DOHH2 (cell line): ENCODE data around the gene SLC6A11.

Experiments used
- EZH2phosphoT487 ChIP-seq: fragments of 200-600 bp; sonication (generic); IDR thresholded peaks from 2 replicates; pipeline ENCODE4 v1.6.1; 2017; ENCODE audit warnings: borderline replicate concordance, mild to moderate bottlenecking, antibody characterized with exemption, low read length, moderate library complexity, mixed read lengths
- TF ChIP-seq, protein P1 (sequence below): fragments of 200-600 bp; sonication (generic); IDR thresholded peaks from one replicate; pipeline ENCODE4 v1.5.1; 2014; ENCODE audit warnings: antibody characterized with exemption, mild to moderate bottlenecking, low read depth, low read length; ENCODE audit not compliant: poor library complexity, severe bottlenecking

DNA sequence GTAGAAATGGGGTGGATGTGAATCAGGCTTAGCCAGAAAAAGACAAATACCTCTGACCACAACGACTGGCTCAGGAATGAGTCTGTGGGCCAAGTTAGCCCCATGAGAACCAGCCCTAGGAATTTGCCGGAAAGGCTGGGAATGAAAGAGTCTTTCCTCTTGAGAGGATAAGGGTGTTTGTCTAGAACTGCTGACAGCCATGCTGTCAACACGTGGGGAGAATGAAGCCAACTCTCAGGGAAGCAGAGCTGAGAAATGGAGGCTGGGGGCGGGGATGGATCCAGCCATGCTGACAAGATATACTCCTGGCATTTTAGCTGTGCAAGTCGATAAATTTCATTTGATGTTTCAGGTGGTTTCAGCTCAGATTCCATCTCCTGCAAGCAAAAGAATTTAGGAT lies 165.9 kb downstream of the SLC6A11 start:
- TF ChIP-seq, protein P1, sequence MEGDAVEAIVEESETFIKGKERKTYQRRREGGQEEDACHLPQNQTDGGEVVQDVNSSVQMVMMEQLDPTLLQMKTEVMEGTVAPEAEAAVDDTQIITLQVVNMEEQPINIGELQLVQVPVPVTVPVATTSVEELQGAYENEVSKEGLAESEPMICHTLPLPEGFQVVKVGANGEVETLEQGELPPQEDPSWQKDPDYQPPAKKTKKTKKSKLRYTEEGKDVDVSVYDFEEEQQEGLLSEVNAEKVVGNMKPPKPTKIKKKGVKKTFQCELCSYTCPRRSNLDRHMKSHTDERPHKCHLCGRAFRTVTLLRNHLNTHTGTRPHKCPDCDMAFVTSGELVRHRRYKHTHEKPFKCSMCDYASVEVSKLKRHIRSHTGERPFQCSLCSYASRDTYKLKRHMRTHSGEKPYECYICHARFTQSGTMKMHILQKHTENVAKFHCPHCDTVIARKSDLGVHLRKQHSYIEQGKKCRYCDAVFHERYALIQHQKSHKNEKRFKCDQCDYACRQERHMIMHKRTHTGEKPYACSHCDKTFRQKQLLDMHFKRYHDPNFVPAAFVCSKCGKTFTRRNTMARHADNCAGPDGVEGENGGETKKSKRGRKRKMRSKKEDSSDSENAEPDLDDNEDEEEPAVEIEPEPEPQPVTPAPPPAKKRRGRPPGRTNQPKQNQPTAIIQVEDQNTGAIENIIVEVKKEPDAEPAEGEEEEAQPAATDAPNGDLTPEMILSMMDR, result no peak
- TF ChIP-seq EZH2phosphoT487, result no peak
